ENCODE data around the gene DGCR6L. TPM values are rescaled to one million over a fixed set of nuclear protein-coding genes. Genes with fewer than 3 reads are reported as not detected.
"Not testable (repeated sequence)": the region's sequence is repeated elsewhere in the genome, so short reads cannot be mapped to it uniquely, and the experiment has no call there.

The DGCR6L gene
- total RNA-seq, 1 donor from 2014 or later: 26.5 TPM

DNA sequence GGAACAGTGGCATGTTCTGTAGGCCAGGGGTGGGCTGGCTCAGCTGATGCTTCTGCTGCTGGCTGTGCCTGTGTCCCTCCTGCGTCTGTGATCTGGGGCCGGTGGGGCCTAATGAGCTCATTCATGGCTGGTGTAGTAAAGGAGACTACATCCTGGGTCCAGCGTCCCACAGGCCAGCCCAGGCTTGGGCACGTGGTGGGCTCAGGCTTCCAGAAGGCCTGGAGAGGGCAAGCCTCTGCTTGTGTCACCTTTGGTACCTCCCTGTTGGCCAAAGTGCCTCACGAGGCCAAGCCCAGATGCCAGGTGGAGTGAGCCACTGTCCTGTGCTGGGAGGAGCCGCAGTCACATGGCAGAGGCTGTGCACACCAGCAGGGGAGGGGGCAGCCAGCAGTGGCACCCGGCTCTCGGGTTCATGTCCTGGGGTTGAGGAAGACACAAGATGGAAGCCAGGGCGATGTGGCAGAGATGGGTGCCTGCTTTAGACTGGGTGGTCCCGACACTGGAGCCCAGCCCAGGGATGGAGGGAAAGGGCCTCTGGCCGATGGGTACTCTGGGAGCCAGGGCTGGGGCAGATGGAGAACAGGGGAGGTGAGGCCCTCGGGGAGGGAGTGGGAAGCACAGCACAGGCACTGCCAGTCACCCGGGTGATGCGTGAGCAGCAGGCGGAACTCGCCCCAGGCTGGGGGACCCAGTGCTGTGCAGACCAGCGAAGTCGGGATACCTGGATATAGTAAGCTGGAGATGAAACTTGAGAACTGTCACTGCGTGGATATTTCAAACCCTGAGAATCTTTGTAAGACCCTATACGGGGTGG lies 8.4 kb downstream of the DGCR6L start:
- DNase-seq (ENCODE audit: low spot score in 2 of 2); FAIRE-seq: not testable (repeated sequence)

DNA sequence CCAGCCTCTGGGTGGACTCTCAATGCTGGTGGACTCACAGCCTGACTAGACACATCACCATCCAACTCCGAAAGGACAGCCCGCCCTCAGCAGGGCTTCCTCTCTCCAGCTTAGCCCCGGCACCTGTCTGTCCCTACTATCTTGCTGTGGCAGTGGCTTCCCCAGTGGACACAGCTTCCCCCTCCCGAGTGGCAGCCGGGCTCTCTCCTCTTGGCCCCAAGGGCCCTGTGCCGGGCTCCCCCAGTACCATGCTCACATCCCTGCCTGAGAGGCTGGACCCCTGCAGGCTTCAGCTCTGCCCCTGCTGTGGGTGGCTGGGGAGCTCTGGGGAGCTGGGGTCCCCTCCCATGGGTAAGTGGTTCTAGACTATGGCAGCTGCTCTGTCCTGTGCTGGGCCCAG lies 9.1 kb downstream of the DGCR6L start:
- DNase-seq (ENCODE audit: low spot score in 2 of 2); FAIRE-seq: not testable (repeated sequence)

DNA sequence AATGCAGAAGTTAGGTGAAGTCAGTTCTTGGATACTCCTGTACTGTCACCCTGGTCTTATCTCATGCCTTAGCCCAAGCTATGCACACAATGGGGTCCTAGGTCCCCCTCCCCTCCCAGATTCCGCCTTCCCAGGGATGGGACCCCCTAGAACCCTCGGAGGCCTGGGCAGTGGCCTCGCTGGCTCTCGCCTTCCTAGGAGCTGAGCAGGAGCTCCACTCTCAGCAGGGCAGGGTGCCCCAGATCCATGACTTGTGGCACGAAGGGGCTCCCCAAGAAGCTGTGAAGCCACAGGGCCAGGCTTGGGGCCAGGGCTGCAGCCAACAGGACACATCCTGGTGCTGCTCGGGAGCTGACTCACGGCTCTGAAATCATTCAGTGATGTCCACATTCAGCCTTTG lies 9.7 kb downstream of the DGCR6L start:
- DNase-seq (ENCODE audit: low spot score in 2 of 2); FAIRE-seq: not testable (repeated sequence)

DNA sequence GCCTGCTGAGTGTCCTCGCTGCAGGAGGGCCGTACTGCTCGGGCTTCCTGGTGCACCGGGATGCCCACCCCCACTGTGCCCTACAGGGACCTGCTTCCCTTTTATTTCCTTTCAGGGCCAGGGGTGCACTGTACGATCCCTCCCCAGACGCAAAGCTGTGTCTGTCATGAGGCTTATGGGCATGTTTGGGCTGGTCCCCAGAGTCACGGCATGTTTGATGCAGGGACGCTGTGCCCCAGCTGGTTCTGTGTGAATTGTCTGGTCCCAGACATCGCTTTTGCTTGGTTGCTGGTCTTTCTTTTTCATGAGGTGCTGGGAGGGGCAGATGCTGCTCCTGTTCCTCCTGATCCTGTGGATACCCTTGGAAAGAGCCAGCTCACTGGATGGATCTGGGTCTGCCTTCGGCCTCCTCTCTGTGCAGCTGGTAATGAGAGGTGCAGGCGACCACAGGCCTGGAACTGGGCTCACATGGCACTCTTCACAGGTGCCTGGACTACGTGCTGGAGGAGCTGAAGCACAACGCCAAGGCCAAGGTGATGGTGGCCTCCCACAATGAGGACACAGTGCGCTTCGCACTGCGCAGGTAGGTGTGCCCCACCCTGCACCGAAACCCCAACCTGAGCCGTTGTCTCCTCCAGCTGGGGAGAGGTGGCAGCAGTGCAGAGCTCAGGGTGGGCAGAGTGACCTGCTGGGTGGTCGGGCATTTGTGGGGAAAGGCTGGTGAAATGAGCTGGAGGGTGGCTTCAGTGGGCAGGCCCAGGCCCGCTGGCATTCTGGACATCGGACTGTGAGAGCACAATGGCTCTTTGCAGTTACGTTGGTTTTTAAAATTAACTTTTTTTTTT lies 10.8 kb downstream of the DGCR6L start:
- not testable (repeated sequence) for FAIRE-seq; DNase-seq (ENCODE audit: low spot score in 2 of 2)

DNA sequence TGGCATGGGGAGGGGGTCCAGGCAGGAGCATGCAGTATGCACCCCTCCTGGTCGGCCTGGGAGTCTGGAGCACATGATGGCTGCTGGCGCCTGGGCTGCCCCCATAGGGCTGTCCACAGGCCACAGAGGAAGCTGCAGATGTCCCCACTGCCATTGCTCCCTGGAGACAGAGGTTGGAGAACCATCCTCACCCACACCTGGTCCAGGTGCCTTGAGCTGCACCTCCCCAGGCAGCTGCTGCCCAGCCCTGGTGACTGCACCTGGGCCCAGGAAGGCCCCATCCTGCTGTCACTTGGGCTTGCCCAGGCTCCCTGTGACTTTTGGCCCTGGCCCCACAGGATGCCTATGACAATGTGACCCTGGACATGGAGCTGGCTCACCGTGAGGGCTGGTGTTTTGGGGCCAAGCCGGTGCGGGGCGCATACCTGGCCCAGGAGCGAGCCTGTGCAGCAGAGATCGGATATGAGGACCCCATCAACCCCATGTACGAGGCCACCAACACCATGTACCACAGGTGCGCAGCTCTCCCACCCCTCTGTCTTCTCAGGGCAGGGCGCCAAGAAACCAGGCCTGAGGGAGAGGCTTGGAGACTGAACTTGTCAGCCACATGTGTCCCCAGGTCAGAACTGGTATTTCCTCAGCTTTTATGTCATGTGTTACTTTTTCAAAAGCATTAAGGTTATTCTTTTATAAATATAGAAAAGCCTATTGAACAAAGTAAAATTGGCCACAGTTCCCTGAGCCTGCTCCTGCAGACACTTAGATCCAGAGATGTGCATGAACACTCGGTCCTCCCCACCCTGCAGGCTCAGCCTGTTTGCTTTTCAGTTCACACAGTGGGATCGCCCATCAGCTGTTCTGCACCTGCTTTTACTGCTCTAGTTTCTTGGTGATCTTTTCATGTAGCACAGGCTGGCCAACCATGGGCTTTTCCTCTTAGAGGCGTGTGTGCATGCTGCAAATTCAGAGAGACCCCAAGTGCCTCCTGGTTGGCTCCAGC lies 12.1 kb downstream of the DGCR6L start:
- not testable (repeated sequence) for DNase-seq (ENCODE audit: low spot score in 2 of 2); FAIRE-seq

DNA sequence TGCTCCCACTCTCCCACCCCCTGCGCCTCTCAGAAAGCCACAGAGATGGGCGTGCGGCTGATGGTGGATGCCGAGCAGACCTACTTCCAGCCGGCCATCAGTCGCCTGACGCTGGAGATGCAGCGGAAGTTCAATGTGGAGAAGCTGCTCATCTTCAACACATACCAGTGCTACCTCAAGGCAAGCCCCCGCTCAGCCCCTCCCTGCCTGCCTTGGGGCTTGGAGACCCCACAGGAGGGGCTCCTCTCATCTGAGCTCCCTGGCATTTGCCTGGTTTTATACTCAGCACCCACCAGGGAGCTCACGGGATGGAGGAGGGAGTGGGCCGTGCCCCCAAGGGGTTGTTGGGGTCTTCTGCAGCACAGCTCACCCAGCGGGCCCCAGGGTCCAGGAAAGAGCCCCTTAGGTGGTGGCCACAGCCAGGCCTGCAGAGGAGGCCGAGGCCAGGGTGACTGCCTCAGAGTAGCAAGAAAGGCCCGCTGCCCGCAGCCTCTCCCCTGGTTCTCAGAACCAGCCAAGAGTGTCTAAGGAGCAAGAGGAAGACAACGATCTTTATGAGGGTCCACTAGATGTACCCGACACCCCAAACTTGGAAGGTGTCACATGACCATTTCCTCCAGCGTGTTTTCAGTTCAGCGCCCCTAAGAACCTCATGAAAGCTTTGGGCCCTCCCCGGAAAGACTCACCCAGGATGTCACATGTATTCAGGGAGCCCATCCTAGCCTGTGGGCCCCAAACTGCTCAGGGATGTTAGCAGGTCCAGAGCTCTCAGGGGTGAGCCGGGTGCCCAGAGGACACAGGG lies 13.0 kb downstream of the DGCR6L start:
- DNase-seq (ENCODE audit: low spot score in 2 of 2); FAIRE-seq: not testable (repeated sequence)

DNA sequence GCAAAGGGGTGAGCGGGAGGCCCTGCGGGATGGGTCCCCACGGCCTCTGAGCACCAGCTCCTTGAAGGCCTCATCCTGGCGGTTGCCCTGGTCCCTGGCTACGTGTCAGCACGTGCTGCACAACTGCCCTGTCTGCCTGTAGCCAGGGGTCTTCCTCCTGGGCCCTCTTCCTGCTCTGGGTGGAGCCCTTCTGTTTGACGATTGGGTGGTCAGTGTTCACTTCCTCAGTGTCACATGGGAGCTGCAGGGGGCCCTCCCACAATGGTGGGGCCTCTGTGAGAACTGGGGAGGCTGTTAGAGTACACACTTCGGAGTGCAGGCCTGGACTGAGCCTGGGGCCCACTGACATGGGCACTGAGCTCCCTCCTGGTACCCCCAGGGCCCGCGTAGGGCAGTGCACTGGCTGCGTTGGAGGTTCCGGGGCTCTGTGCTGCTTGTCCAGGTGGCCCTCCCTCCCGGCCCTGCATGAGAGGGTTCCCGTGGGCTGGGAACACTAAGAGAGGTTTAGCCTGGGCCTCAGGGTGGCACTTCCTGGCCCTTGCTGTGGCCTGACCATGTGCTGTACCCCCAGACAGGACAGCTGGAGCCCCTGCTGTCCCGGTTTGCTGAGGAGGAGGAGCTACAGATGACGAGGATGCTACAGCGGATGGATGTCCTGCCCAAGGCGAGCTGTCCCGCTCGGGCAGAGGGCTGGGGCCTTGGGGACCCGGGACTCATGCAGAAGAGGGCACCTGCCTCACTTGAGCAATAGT lies 13.8 kb downstream of the DGCR6L start:
- no peak for FAIRE-seq
- DNase-seq (ENCODE audit: low spot score in 2 of 2): no peak

DNA sequence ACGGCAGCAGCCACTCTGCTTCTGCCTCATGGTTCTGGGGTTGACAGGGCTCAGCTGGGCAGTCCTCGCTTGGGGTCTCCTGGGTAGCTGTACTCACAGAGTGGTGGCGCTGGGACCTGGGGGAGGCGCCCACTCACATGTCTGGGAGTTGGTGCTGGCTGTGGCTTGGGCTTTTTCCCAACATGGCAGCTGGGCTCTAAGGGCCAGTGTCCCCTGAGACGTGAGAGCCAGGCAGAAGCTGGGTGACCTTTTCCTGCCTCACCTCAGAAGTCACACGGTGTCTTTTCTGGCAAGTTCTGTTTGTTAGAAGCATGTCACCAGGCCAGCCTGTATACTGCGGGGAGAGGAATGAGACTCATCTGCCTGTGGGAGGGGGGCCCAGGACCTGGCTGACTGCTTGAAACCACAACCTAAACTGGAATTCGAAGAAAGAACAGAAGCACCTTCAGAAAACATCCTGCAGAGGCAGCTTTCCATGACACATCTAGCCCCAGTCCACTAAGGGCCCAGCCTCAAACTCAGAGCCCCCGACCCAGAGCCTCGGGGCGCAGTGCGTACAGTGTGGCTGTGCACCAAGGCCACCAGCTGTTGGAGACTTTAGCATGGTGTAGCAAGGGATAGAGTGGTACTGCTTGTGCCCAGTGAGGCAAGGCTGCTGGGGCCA lies 14.5 kb downstream of the DGCR6L start:
- DNase-seq (ENCODE audit: low spot score in 2 of 2); FAIRE-seq: not testable (repeated sequence)

DNA sequence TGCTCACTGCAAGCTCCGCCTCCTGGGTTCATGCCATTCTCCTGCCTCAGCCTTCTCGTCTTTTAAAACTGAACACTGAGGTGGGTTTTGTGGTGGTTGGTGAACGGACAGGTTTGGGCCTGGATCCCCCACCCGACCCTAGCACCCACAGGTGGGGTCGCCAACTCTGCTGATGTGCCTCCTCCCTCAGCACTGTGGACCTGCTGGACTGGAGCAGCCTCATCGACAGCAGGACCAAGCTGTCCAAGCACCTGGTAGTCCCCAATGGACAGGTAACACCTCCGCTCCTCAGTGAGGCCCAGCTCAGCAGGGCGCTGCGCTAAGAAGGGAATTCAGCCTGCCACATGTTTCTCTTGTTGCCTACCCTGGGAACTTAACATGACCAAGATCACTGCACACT lies 15.2 kb downstream of the DGCR6L start:
- DNase-seq (ENCODE audit: low spot score in 2 of 2): no peak
- FAIRE-seq: no peak

DNA sequence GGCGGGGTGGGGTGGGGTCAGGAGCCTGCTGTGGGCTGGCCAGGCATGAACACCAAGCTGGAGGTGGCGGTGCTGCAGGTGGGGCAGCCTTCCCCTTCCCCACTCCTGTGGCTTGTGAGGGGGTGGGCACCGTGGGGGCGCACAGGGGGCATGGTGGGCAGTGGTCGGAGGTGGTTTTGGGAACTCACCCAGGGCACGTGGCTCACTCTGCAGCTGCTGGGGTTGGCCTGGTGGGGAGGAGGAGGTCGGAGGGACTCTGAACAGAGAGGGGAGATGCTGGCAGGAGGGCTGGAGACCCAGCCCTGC lies 16.7 kb downstream of the DGCR6L start:
- not testable (repeated sequence) for FAIRE-seq; DNase-seq (ENCODE audit: low spot score in 2 of 2)

DNA sequence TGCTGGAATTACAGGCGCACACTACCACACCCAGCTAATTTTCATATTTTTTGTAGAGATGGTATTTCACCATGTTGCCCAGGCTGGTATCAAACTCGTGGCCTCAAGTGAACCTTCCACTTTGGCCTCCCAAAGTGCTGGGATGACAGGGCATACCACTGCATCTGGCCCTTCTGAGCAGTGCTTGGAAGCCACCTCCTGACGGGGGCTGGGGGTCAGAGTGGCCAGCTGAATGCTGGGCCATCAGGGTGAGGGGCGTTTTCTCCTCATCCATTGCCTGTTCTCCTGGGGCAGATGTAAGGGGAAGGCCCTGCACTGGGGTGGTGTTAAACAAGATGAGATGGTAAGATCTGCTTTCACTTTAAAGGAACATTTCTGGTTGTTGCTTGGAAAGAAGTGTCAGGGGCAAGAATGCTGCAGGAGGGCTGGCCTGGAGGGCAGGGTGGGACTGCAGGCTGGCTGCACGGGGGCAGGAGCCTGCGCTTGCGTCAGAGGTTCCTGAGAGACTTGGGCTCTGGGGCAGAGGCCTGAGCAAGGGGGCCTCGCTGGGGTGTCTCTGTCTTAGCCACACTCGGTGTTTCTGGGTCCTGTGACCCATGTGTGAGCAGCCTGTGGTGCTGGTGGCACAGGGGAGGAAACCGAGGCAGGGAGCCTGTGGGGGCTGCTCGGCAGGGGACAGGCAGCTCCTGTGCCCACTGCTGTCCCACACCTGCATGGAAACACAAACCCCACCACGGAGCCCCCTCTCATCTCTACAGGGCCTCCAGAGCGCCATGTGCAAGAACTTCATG lies 17.2 kb downstream of the DGCR6L start:
- DNase-seq (ENCODE audit: low spot score in 2 of 2) (no peak), FAIRE-seq (no peak)

DNA sequence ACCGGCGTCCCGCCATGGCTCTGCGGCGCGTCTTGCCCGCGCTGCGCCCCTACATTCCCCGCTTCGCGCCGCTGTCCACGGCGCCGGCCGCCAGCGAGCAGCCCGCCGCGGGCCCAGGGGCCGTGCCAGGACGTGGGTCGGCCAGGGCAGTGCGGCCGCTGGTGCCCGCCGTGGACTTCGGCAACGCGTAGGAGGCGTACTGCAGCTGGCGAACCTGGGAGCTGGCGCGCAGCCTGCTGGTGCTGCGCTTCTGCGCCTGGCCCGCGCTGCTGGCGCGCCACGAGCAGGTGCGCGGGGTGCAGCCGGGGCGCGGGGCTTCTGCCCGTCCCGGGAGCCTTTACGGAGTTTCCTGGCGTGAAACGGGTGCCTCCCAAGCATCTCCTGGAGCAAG lies 20.1 kb downstream of the DGCR6L start:
- DNase-seq (ENCODE audit: low spot score in 2 of 2) (peak in 1 of 2 donors; percentile 38), FAIRE-seq (no peak)

DNA sequence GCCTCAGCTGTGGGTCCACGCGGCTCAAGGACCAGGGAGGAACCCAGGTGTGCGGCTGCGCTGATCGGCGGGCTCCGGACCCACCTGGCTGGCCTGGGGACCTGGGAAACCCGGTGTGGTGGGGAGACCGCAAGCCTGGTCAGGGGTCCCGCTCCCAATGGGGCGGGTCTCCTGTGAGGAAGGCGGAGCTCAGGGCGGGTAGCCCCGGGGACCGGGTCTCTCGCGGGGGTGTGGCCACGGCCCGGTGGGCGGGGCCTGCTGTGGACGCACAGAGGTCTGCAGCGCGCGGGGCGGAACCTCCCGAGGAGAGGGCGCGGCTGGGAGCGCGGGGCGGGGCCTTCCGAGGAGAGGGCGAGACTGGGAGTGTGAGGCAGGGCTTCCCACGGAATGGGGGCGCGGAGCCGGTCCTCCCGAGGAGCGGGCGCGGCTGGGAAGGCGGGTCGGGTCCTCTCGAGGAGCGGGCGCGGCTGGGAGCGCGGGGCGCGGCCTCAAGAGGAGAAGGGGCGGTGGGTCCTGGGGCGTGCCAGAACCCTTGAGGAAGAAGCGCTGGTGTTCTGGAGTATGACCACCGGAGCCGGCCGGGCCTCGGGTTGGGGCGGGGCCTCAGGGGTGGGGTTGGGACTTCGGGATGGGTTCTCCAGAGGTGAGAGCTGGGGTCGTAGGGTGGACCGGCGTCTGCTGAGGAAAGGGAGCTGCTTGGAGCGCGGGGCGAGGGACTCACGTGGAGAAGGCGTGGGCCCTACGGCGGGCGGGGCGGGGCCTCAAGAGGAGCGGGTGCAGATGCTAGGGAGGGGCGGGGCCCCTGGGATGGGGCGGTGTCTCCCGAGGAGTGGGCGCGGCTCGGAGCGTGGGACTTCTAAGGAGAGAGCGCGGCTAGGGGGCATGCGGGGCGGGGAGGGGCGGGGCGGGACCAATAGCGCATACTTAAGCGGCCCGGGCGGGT lies 20.8 kb downstream of the DGCR6L start:
- FAIRE-seq: no peak
- peak; percentile 58 to 63 for DNase-seq (ENCODE audit: low spot score in 2 of 2)

DNA sequence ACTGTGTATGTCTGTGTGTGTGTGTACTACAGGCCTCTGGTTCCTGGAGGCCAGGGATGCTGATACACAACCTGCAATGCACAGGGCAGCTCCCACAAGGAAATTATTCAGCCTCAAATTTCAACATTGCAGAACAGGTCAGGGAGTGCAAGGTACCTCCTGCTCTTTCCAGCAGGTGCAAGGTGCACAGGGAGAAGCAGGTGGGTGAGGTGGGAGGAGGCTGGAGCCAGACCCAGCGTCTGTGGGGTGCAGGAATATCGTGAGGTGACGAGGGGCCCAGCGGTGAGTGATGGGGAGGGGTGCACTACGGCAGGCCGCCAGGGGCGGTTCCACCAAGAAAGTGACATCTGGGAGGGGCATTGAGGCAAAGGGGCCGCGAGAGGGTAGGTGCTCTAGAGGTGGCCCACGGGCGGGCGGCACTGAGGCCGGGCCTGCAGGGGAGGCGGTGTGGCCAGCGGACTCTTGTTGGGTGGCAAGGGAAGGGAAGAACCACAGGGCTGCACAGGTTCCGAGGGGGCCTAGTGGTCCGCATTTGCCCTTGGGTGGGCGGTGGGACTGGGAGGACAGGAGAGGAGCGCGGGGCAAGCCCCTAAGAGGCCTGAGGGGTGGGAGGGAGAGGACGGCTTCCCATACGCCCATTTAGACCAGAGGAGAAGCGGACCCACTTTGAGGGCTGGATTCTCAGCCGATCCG lies 21.6 kb downstream of the DGCR6L start:
- no peak for FAIRE-seq

DNA sequence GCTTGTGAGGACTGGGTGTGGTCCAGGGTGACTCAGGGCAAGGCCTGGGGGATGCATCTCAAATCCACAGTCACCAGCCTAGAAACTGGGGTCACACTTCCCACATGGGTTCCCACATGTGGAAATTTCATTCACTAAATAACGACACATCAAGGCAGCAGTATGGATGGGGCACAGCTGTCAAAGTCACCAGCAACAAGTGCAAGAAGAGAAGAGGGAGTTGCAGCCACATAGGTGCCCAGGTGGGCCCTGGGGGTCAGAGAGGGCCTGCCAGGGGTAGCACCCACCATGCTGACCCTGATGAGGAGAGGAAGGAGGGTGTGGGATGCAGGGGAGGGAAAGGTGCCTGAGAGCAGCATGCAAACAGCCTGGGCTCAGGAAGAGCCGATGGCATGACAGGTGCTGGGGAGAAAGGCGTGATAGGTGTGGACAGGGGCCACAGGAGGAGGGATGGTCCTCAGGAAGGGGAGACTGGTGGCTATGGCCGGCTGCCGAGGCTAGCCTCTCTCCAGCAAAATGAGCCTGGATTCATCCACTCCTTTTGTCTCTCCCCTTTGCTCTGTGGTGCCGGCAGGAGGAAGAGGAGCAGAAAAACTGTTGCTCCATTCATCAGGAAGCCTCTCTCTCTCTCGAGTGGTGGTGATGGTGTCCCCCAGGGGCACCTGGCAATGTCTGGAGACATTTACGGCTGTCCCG lies 22.3 kb downstream of the DGCR6L start:
- DNase-seq (ENCODE audit: low spot score in 2 of 2): no peak
- FAIRE-seq: no peak

More for the DNA sequence above, 21.6 kb downstream of the DGCR6L start:
- no peak for DNase-seq (ENCODE audit: low spot score in 2 of 2)

Data from frontal cortex (tissue), 4 donors.